A673 (cell line): ENCODE measurements around the gene JMJD1C.

Experiments
- CTCF ChIP-seq: fragments of 300-800, 200-600 bp; sonication (generic); conservative IDR thresholded peaks from 2 replicates; pipeline ENCODE4 v1.5.1; 2017; ENCODE audit warnings: low read depth, mild to moderate bottlenecking, antibody characterized with exemption, low read length, moderate library complexity, mixed read lengths
- EZH2 ChIP-seq: fragments of 200-600 bp; sonication (generic); IDR thresholded peaks from 2 replicates; pipeline ENCODE4 v1.6.1; 2017; ENCODE audit warnings: borderline replicate concordance, low read depth, mild to moderate bottlenecking, mixed read lengths, antibody characterized with exemption, low read length; ENCODE audit not compliant: poor library complexity, severe bottlenecking

- TF ChIP-seq CTCF (no peak), EZH2 (no peak)
Measured at GRCh38 chr10:63314020-63314419, 151.8 kb downstream of the JMJD1C start.
